ENCODE measurements around the gene MAVS. TPM values are rescaled to one million over a fixed set of nuclear protein-coding genes. Genes with fewer than 3 reads are reported as not detected.

The MAVS gene
- total RNA-seq, 4 donors from 2014 or later, result 14.9 to 31.3 (median 17.2) TPM

DNA sequence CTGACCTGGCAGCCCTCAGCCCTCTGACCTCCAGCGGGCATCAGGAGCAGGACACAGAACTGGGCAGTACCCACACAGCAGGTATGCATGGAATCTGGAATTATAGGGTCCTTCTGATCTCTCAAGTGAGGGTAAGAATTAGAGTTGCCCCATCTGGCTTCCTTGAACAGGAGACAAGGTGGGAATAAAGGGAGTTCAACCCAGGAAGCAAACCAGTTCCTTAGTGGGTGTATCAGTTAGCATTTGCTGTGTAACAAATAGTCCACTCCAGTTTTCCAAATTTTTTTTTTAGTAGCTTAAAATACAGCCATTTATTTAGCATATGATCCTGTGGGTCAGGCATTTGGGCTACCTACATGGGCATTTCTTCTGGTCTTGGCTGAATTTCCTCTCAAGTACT lies 15.7 kb downstream of the MAVS start:
- DNase-seq, result no peak
- peaks cover 58 to 100% (median 78%) of the 10 kb centered on the region in 3 donors for H3K36me3 ChIP-seq
- no peak overlapping the region for H3K27ac ChIP-seq
- H3K4me1 ChIP-seq, result no peaks in the 10 kb centered on the region
- TF ChIP-seq, protein P1, sequence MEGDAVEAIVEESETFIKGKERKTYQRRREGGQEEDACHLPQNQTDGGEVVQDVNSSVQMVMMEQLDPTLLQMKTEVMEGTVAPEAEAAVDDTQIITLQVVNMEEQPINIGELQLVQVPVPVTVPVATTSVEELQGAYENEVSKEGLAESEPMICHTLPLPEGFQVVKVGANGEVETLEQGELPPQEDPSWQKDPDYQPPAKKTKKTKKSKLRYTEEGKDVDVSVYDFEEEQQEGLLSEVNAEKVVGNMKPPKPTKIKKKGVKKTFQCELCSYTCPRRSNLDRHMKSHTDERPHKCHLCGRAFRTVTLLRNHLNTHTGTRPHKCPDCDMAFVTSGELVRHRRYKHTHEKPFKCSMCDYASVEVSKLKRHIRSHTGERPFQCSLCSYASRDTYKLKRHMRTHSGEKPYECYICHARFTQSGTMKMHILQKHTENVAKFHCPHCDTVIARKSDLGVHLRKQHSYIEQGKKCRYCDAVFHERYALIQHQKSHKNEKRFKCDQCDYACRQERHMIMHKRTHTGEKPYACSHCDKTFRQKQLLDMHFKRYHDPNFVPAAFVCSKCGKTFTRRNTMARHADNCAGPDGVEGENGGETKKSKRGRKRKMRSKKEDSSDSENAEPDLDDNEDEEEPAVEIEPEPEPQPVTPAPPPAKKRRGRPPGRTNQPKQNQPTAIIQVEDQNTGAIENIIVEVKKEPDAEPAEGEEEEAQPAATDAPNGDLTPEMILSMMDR (IDR thresholded peaks at IDR 0.05), result no peak
- no peak for TF ChIP-seq POLR2A (IDR thresholded peaks at IDR 0.05)
- H3K4me3 ChIP-seq, result no peak overlapping the region
- no peaks in the 10 kb centered on the region for H3K27me3 ChIP-seq
- no peaks in the 10 kb centered on the region for H3K9me3 ChIP-seq
- intact Hi-C loops (cut with DNase I), result no loop called here
- WGBS, 2 donors, result no CpG with 5 or more reads among the region's 1 CpG

DNA sequence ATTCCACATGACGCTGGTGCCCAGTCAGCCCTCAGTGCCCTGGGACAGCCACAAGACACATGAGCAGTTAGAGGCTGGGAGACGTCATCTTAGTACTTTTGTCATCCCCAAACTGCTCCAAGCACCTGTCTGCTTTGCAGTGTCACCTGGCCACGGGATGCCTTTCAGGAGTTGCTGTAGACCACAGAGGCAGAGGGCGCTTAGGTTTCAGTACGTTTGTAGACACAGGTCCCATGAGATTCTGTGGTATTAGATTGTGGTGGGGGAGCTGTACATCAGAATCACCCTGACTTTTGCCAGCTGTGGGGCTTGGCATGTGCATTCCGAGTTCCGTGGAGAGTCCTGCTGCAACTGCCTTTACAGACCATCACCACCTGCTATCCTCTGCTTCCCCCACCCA lies 16.7 kb downstream of the MAVS start:
- Histone ChIP-seq H3K27me3 (no peaks in the 10 kb centered on the region), H3K27ac (no peak overlapping the region), H3K4me1 (no peaks in the 10 kb centered on the region), H3K4me3 (no peak overlapping the region), H3K9me3 (no peaks in the 10 kb centered on the region), H3K36me3 (peaks cover 49 to 100% (median 68%) of the 10 kb centered on the region in 3 donors)
- intact Hi-C loops (cut with DNase I), result no loop called here
- TF ChIP-seq, protein P1 (IDR thresholded peaks at IDR 0.05), result no peak
- no peak for TF ChIP-seq POLR2A (IDR thresholded peaks at IDR 0.05)
- WGBS, 2 donors, result 81 to 91% methylated on average over 5 to 6 of the region's 7 CpGs
- no peak for DNase-seq

DNA sequence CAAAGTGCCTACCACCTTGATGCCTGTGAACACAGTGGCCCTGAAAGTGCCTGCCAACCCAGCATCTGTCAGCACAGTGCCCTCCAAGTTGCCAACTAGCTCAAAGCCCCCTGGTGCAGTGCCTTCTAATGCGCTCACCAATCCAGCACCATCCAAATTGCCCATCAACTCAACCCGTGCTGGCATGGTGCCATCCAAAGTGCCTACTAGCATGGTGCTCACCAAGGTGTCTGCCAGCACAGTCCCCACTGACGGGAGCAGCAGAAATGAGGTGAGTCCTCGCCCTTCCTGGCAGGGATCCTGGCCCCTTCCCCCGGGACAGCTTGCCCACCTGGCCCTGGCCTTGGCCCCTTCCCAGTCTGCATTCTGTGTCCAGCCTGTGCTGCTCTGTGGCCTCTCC lies 17.9 kb downstream of the MAVS start:
- Histone ChIP-seq H3K27me3 (no peaks in the 10 kb centered on the region), H3K4me3 (no peak overlapping the region), H3K36me3 (peaks cover 49 to 99% (median 60%) of the 10 kb centered on the region in 3 donors), H3K27ac (no peak overlapping the region), H3K9me3 (no peaks in the 10 kb centered on the region), H3K4me1 (no peaks in the 10 kb centered on the region)
- intact Hi-C loops (cut with DNase I), result no loop called here
- no peak for DNase-seq
- no peak for TF ChIP-seq POLR2A (IDR thresholded peaks at IDR 0.05)
- TF ChIP-seq, protein P1 (IDR thresholded peaks at IDR 0.05), result no peak
- 78 to 83% methylated on average over 5 of the region's 5 CpGs for WGBS, 2 donors

DNA sequence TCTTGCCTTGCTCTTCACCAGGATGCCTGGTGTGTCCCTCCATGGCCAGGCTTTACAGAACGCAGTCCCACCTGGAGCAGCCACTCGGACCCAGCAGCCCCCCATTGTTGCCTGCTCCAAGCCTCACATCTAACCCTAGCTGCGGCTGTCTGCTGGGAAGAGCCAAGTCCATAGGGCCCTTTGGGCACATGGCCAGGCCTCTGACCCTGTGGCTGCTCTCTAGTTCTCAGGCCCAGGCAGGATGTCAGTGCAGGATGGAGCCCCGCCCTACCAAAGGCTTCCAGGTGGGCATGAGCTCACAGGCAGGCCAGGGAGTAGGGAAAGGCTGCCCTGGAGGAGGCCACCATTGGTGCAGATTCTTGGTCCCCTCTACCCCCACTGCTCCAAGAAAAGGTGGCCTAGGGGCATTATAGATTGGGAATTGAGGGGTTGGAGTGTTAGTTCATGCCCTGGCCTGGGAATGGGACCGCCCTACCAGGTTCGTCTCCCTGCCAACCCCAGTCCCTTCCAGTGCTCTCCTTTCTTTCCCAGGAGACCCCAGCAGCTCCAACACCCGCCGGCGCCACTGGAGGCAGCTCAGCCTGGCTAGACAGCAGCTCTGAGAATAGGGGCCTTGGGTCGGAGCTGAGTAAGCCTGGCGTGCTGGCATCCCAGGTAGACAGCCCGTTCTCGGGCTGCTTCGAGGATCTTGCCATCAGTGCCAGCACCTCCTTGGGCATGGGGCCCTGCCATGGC lies 18.7 kb downstream of the MAVS start:
- peaks cover 49 to 99% (median 56%) of the 10 kb centered on the region in 3 donors for H3K36me3 ChIP-seq
- H3K4me1 ChIP-seq, result peaks cover 0 to 5% (median 0%) of the 10 kb centered on the region in 3 donors
- H3K4me3 ChIP-seq, result no peak overlapping the region
- H3K27me3 ChIP-seq, result no peaks in the 10 kb centered on the region
- no peak for TF ChIP-seq POLR2A (IDR thresholded peaks at IDR 0.05)
- TF ChIP-seq, protein P1 (IDR thresholded peaks at IDR 0.05), result no peak
- H3K9me3 ChIP-seq, result no peaks in the 10 kb centered on the region
- WGBS, 2 donors, result 93 to 94% methylated on average over 5 to 6 of the region's 14 CpGs
- no peak for DNase-seq
- H3K27ac ChIP-seq, result no peak overlapping the region
- intact Hi-C loops (cut with DNase I), result no loop called here

DNA sequence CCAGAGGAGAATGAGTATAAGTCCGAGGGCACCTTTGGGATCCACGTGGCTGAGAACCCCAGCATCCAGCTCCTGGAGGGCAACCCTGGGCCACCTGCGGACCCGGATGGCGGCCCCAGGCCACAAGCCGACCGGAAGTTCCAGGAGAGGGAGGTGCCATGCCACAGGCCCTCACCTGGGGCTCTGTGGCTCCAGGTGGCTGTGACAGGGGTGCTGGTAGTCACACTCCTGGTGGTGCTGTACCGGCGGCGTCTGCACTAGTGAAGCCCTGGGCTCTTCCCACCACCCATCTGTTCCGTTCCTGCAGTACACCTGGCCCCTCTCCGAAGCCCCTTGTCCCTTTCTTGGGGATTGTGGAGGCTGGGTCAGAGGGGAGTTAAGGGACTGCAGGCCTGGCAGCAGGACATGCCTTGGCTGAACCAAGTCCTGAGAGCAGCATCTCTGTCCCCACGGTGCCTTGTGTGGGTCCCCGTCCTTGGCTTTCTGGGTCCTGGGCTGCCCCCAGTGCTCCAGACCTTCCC lies 19.3 kb downstream of the MAVS start:
- Histone ChIP-seq H3K4me1 (peaks cover 0 to 5% (median 0%) of the 10 kb centered on the region in 3 donors), H3K4me3 (no peak overlapping the region), H3K27ac (no peak overlapping the region), H3K27me3 (no peaks in the 10 kb centered on the region), H3K9me3 (no peaks in the 10 kb centered on the region), H3K36me3 (peaks cover 49 to 94% (median 54%) of the 10 kb centered on the region in 3 donors)
- TF ChIP-seq, protein P1 (IDR thresholded peaks at IDR 0.05), result no peak
- TF ChIP-seq POLR2A (IDR thresholded peaks at IDR 0.05), result no peak
- WGBS, 2 donors, result 75 to 90% methylated on average over 3 to 4 of the region's 14 CpGs
- intact Hi-C loops (cut with DNase I), result no loop called here
- DNase-seq, result no peak

All from esophagus squamous epithelium (tissue), 5 donors.